Measurements from ENCODE around the gene NME1. TPM values are rescaled to one million over a fixed set of nuclear protein-coding genes. Genes with fewer than 3 reads are reported as not detected.

NME1 gene
- total RNA-seq, 4 donors from 2014 or later: 6.3 to 37.1 (median 12.0) TPM

DNA sequence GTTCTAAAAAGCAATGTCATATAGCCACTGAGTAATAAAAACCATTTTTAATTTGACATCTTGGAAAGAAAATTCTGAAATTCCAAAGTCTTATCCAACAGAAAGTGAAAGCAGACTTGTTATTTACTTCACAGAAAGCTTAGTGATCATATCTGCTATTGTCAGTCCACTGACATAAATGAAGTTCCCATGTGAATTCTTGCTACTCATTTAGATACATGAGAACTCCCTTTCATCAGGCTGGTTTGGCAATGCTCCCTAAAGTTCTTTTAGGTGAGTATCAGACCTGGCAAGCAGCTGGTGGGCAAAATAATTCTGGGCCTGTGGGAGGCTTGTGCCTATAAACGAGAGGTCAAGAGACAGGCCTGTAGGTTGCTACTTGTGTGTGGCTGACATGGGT is 36.3 kb downstream of the NME1 start:
- Histone ChIP-seq H3K27ac (no peak overlapping the region), H3K4me3 (no peak overlapping the region), H3K27me3 (no peaks in the 10 kb centered on the region), H3K4me1 (no peaks in the 10 kb centered on the region), H3K9me3 (no peaks in the 10 kb centered on the region), H3K36me3 (peaks cover 0 to 64% (median 0%) of the 10 kb centered on the region in 3 donors)
- no peak for DNase-seq
- TF ChIP-seq POLR2A (IDR thresholded peaks at IDR 0.05) (no peak), CTCF (IDR thresholded peaks at IDR 0.05) (no peak)

- no peak for DNase-seq
- no peak for TF ChIP-seq POLR2A (IDR thresholded peaks at IDR 0.05)
- no peak for TF ChIP-seq CTCF (IDR thresholded peaks at IDR 0.05)
- no peak overlapping the region for H3K4me3 ChIP-seq
- peaks cover 0 to 67% (median 0%) of the 10 kb centered on the region in 3 donors for H3K36me3 ChIP-seq
- H3K27ac ChIP-seq: no peak overlapping the region
- H3K9me3 ChIP-seq: no peaks in the 10 kb centered on the region
- H3K4me1 ChIP-seq: no peaks in the 10 kb centered on the region
- H3K27me3 ChIP-seq: no peaks in the 10 kb centered on the region
Observed at GRCh38 chr17:51191895-51192294, 38.5 kb downstream of the NME1 start.

DNA sequence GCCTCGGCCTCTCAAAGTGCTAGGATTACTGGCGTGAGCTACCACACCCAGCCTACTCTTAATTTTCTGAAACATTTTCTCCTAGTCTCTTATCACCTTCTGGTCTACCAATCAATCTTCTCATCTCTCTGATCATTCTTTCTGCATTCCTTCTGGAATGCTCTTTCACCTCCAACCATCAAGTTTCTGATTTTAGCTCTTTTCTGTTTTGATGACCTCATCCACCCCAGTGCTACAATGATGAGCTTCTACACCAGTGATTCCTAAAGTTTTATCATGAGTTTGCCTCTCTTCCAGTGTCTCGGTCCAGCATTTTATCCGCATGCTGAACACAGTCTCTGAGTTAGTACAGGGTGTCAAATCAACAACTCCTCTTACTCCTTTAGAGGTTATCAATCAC is 44.4 kb downstream of the NME1 start:
- Histone ChIP-seq H3K36me3 (peaks cover 0 to 88% (median 0%) of the 10 kb centered on the region in 3 donors), H3K4me3 (no peak overlapping the region), H3K27ac (no peak overlapping the region), H3K27me3 (no peaks in the 10 kb centered on the region), H3K4me1 (no peaks in the 10 kb centered on the region), H3K9me3 (no peaks in the 10 kb centered on the region)
- TF ChIP-seq CTCF (IDR thresholded peaks at IDR 0.05): no peak
- no peak for TF ChIP-seq POLR2A (IDR thresholded peaks at IDR 0.05)
- no peak for DNase-seq

- Histone ChIP-seq H3K27me3 (no peaks in the 10 kb centered on the region), H3K4me3 (no peak overlapping the region), H3K27ac (no peak overlapping the region), H3K4me1 (no peaks in the 10 kb centered on the region), H3K9me3 (peaks cover 0 to 4% (median 0%) of the 10 kb centered on the region in 4 donors), H3K36me3 (peaks cover 0 to 91% (median 0%) of the 10 kb centered on the region in 3 donors)
- no peak for DNase-seq
- TF ChIP-seq CTCF (IDR thresholded peaks at IDR 0.05): no peak
Observed at GRCh38 chr17:51200295-51200694, 46.9 kb downstream of the NME1 start.

DNA sequence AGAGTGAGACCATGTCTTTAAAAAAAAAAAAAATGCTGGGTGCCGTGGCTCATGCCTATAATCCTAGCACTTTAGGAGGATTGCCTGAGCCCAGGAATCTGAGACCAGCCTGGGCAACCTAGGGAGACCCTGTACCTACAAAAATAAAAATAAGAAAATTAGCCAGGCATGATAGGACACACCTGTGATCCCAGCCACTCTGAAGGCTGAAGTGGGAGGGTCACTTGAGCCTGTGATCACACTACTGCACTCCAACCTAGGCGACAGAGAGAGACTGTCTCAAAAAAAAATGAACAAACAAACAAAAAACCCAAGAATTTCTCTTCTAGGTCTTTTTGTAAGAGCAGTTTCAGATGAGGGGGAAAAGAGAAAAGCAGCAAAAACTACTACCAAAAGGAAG is 47.5 kb downstream of the NME1 start:
- Histone ChIP-seq H3K36me3 (peaks cover 0 to 91% (median 0%) of the 10 kb centered on the region in 3 donors), H3K4me1 (no peaks in the 10 kb centered on the region), H3K9me3 (peaks cover 0 to 4% (median 0%) of the 10 kb centered on the region in 4 donors), H3K27me3 (no peaks in the 10 kb centered on the region), H3K27ac (no peak overlapping the region), H3K4me3 (no peak overlapping the region)
- DNase-seq: no peak
- TF ChIP-seq CTCF (IDR thresholded peaks at IDR 0.05) (no peak), POLR2A (IDR thresholded peaks at IDR 0.05) (no peak)

DNA sequence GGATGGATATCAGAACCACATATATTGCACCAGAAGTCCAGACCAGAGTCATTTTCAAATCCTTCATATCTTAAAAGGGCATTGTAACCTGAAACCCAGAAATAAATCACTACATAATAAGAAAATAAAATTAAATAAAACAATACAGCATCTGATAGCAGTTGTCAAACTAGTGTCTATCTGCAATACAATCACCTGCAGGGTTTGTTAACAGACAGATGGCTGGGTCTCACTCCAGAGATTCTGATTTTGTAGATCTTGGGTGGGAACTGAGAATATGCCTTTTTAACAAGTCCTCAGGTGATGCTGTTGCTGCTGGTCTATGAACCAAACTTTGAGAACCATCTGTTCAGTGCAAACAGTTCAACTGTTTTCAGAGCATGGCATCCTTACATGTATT is 50.5 kb downstream of the NME1 start:
- no peak for TF ChIP-seq CTCF (IDR thresholded peaks at IDR 0.05)
- no peak for TF ChIP-seq POLR2A (IDR thresholded peaks at IDR 0.05)
- Histone ChIP-seq H3K27ac (no peak overlapping the region), H3K36me3 (peaks cover 0 to 89% (median 0%) of the 10 kb centered on the region in 3 donors)

More for the DNA sequence above, 50.5 kb downstream of the NME1 start:
- no peaks in the 10 kb centered on the region for H3K4me1 ChIP-seq
- DNase-seq: no peak
- peaks cover 0 to 4% (median 0%) of the 10 kb centered on the region in 4 donors for H3K9me3 ChIP-seq
- no peaks in the 10 kb centered on the region for H3K27me3 ChIP-seq
- no peak overlapping the region for H3K4me3 ChIP-seq

Measured in Peyer's patch (tissue), 4 donors.